ENCODE data around the gene KDSR. TPM values are rescaled to one million over a fixed set of nuclear protein-coding genes. Genes with fewer than 3 reads are reported as not detected.

KDSR gene
- total RNA-seq, 1 donor from 2014 or later, result 87.7 TPM

- Mint-ChIP-seq H3K27ac (ENCODE audit: unreplicated experiment) (no peak overlapping the region), H3K36me3 (ENCODE audit: unreplicated experiment) (no peaks in the 10 kb centered on the region), H3K4me1 (ENCODE audit: unreplicated experiment) (no peaks in the 10 kb centered on the region), H3K27me3 (ENCODE audit: unreplicated experiment) (no peaks in the 10 kb centered on the region), H3K4me3 (ENCODE audit: unreplicated experiment) (no peak overlapping the region), H3K9me3 (ENCODE audit: unreplicated experiment) (no peaks in the 10 kb centered on the region)
- no peak for TF ChIP-seq CTCF (IDR thresholded peaks at IDR 0.05)
- DNase-seq (ENCODE audit: extremely low spot score, unreplicated experiment), result no peak
Observed at GRCh38 chr18:63288311-63288710, 78.7 kb downstream of the KDSR start.

GRCh38 chr18:63287691-63288220 lies 79.2 kb downstream of the KDSR start:
- H3K27me3 Mint-ChIP-seq (ENCODE audit: unreplicated experiment), result no peaks in the 10 kb centered on the region
- no peaks in the 10 kb centered on the region for H3K9me3 Mint-ChIP-seq (ENCODE audit: unreplicated experiment)
- no peak overlapping the region for H3K4me3 Mint-ChIP-seq (ENCODE audit: unreplicated experiment)
- no peak for DNase-seq (ENCODE audit: extremely low spot score, unreplicated experiment)
- no peaks in the 10 kb centered on the region for H3K4me1 Mint-ChIP-seq (ENCODE audit: unreplicated experiment)
- H3K27ac Mint-ChIP-seq (ENCODE audit: unreplicated experiment), result no peak overlapping the region
- no peaks in the 10 kb centered on the region for H3K36me3 Mint-ChIP-seq (ENCODE audit: unreplicated experiment)
- no peak for TF ChIP-seq CTCF (IDR thresholded peaks at IDR 0.05)

GRCh38 chr18:63286926-63287325 lies 80.1 kb downstream of the KDSR start:
- no peaks in the 10 kb centered on the region for H3K4me1 Mint-ChIP-seq (ENCODE audit: unreplicated experiment)

GRCh38 chr18:63284827-63285733 lies 81.9 kb downstream of the KDSR start:
- H3K4me3 Mint-ChIP-seq (ENCODE audit: unreplicated experiment), result no peak overlapping the region
- H3K27me3 Mint-ChIP-seq (ENCODE audit: unreplicated experiment), result no peaks in the 10 kb centered on the region
- no peak for TF ChIP-seq CTCF (IDR thresholded peaks at IDR 0.05)
- H3K27ac Mint-ChIP-seq (ENCODE audit: unreplicated experiment), result no peak overlapping the region
- DNase-seq (ENCODE audit: extremely low spot score, unreplicated experiment), result no peak
- no peaks in the 10 kb centered on the region for H3K4me1 Mint-ChIP-seq (ENCODE audit: unreplicated experiment)
- H3K9me3 Mint-ChIP-seq (ENCODE audit: unreplicated experiment), result peaks cover 5% of the 10 kb centered on the region
- H3K36me3 Mint-ChIP-seq (ENCODE audit: unreplicated experiment), result peaks cover 2% of the 10 kb centered on the region

More at GRCh38 chr18:63286926-63287325, 80.1 kb downstream of the KDSR start:
- H3K36me3 Mint-ChIP-seq (ENCODE audit: unreplicated experiment), result no peaks in the 10 kb centered on the region
- H3K9me3 Mint-ChIP-seq (ENCODE audit: unreplicated experiment), result no peaks in the 10 kb centered on the region
- TF ChIP-seq CTCF (IDR thresholded peaks at IDR 0.05), result no peak
- H3K27me3 Mint-ChIP-seq (ENCODE audit: unreplicated experiment), result no peaks in the 10 kb centered on the region
- DNase-seq (ENCODE audit: extremely low spot score, unreplicated experiment), result no peak
- no peak overlapping the region for H3K4me3 Mint-ChIP-seq (ENCODE audit: unreplicated experiment)
- no peak overlapping the region for H3K27ac Mint-ChIP-seq (ENCODE audit: unreplicated experiment)

- Mint-ChIP-seq H3K27ac (ENCODE audit: unreplicated experiment) (no peak overlapping the region), H3K4me3 (ENCODE audit: unreplicated experiment) (no peak overlapping the region), H3K27me3 (ENCODE audit: unreplicated experiment) (no peaks in the 10 kb centered on the region), H3K4me1 (ENCODE audit: unreplicated experiment) (no peaks in the 10 kb centered on the region), H3K9me3 (ENCODE audit: unreplicated experiment) (peaks cover 5% of the 10 kb centered on the region), H3K36me3 (ENCODE audit: unreplicated experiment) (peaks cover 2% of the 10 kb centered on the region)
- TF ChIP-seq CTCF (IDR thresholded peaks at IDR 0.05), result no peak
- no peak for DNase-seq (ENCODE audit: extremely low spot score, unreplicated experiment)
Observed at GRCh38 chr18:63284173-63284799, 82.7 kb downstream of the KDSR start.
